Activated T-cell treated with anti-CD3 and anti-CD28 coated beads, Interleukin-2, amount 50 U/mL, for 4 hours (primary cell): ENCODE measurements around the gene MAMDC4. TPM values are rescaled to one million over a fixed set of nuclear protein-coding genes. Genes with fewer than 3 reads are reported as not detected.
A peak's percentile ranks its signal among the peaks of the same experiment; 100 is the strongest.
"Not testable (repeated sequence)": the region's sequence is repeated elsewhere in the genome, so short reads cannot be mapped to it uniquely, and the experiment has no call there.

Experiments used
- ATAC-seq, 2 donors: fragments of 200-7000 bp; cut with Tn5 transposase; one replicate each; pipeline ENCODE4 v1.10.0; 2021
- DNase-seq: peaks from one replicate; pipeline ENCODE4 v3.0.0-alpha.2; 2020
- H3K27me3 Mint-ChIP-seq: one replicate; pipeline ENCODE4 v1.8.0; 2021; ENCODE audit warnings: low read depth, mixed read lengths
- H3K36me3 Mint-ChIP-seq: one replicate; pipeline ENCODE4 v1.8.0; 2022; ENCODE audit warnings: mixed read lengths; ENCODE audit not compliant: insufficient read depth
- H3K4me1 Mint-ChIP-seq: one replicate; pipeline ENCODE4 v1.8.0; 2021; ENCODE audit warnings: low read depth, mixed read lengths
- H3K4me3 Mint-ChIP-seq: one replicate; pipeline ENCODE4 v1.8.0; 2021; ENCODE audit warnings: mild to moderate bottlenecking, moderate library complexity, mixed read lengths
- H3K9me3 Mint-ChIP-seq: one replicate; pipeline ENCODE4 v1.8.0; 2021; ENCODE audit warnings: mixed read lengths
- total RNA-seq, 3 donors: library from RNA; stranded (reverse); gene quantifications; one replicate each; pipeline ENCODE4 v1.2.1, GENCODE V29; 2021

The MAMDC4 gene
- total RNA-seq, 3 donors from 2014 or later = 10.7 to 13.9 (median 11.0) TPM

DNA sequence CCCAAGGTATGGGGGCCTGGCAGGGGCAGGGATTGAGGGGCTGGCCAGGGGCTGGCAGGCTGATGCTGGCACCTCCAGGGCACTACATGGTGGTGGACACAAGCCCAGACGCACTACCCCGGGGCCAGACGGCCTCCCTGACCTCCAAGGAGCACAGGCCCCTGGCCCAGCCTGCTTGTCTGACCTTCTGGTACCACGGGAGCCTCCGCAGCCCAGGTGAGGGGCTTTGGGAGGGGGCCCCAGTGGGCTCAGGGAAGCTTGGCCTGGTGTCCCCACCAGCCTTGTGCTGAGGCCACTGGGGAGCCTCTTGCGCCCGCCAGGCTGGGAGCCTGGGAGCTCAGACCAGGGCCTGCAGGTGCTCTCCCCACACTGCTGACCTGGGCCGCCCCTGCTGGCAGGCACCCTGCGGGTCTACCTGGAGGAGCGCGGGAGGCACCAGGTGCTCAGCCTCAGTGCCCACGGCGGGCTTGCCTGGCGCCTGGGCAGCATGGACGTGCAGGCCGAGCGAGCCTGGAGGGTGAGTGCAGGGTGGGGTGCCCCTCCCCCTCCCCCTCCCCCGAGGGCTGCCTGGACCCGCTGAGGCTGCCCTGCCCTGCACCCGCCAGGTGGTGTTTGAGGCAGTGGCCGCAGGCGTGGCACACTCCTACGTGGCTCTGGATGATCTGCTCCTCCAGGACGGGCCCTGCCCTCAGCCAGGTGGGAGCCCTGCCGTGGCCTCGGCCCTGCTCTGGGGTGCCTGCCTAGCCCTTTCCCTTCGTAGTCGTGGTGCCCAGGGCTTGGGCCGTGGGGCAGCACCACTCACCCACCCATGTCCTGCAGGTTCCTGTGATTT, 5.7 kb downstream of the MAMDC4 start:
- no peaks in the 10 kb centered on the region for H3K4me1 Mint-ChIP-seq
- H3K9me3 Mint-ChIP-seq = no peaks in the 10 kb centered on the region
- no peaks in the 10 kb centered on the region for H3K27me3 Mint-ChIP-seq
- no peak for DNase-seq
- H3K4me3 Mint-ChIP-seq = no peak overlapping the region
- H3K36me3 Mint-ChIP-seq = peaks cover 1% of the 10 kb centered on the region
- ATAC-seq = no peak

DNA sequence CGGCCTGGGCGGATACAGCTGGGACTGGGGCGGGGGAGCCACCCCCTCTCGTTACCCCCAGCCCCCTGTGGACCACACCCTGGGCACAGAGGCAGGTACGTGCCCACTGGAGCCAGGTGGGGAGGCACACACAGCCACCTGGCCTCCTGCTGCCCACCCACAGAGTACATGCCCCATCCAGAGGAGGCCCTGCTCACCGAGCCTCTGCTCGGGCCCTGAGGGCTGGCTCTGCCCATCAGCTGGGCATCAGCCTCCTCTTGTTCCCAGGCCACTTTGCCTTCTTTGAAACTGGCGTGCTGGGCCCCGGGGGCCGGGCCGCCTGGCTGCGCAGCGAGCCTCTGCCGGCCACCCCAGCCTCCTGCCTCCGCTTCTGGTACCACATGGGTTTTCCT, 6.3 kb downstream of the MAMDC4 start:
- Mint-ChIP-seq H3K27me3 (no peaks in the 10 kb centered on the region), H3K4me3 (no peak overlapping the region), H3K36me3 (peaks cover 3% of the 10 kb centered on the region), H3K4me1 (no peaks in the 10 kb centered on the region), H3K9me3 (no peaks in the 10 kb centered on the region)
- DNase-seq = no peak
- no peak for ATAC-seq

DNA sequence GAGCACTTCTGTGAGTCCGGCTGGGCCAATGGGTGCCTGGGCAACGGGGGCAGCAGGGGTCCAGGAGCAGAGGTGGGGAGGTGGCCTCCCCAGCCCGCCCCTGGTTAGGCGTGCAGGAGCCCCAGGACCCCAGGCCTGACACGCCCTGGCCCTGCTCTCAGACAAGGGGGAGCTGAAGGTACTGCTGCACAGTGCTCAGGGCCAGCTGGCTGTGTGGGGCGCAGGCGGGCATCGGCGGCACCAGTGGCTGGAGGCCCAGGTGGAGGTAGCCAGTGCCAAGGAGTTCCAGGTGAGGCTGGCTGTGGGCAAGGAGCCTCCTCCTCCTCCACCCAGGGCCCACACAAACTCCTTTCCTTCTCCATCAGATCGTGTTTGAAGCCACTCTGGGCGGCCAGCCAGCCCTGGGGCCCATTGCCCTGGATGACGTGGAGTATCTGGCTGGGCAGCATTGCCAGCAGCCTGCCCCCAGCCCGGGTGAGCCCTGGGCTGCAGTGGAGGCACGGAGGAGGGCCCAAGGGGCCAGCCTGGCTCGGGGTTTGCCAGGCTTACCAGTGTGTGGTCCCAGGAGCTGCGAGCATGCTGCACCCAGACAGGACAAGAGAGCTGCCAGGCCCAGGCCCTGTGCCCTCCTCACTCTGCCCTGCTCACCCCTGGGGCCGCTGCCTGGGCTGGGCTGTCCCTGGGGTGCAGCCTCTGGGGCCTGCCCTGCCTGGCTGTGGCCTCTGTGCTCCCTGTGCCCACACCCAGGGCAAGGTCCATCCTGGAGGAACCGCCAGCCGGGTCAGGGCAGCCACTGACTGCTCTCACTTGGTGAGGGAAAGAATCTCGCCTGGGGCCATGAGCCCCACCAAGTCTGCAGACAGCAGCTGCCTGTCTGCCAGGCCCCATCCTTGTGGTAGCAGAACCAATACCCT, 7.0 kb downstream of the MAMDC4 start:
- DNase-seq (no peak), ATAC-seq (no peak)
- Mint-ChIP-seq H3K36me3 (peaks cover 6% of the 10 kb centered on the region), H3K9me3 (no peaks in the 10 kb centered on the region), H3K4me1 (peaks cover 5% of the 10 kb centered on the region), H3K4me3 (no peak overlapping the region), H3K27me3 (no peaks in the 10 kb centered on the region)

DNA sequence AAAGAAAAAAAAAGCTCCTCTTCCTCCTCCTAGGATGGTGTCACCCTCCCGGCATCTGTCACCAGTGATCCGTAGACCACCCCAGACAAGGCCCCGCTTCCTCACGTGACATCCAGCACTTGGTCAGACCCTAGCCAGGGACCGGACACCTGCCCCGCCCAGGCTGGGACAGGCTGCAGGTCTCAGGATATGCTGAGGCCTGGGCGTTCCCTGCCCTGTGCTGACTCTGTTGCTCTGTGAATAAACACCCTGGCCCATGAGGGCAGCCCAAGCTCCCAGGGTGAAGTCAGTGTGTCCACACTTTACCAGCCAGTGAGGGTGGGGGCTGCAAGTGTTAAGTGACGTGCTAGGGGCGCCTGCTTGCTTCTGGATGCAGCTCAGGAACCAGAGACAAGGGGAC, 8.4 kb downstream of the MAMDC4 start:
- Mint-ChIP-seq H3K4me1 (peaks cover 12% of the 10 kb centered on the region), H3K4me3 (no peak overlapping the region), H3K9me3 (no peaks in the 10 kb centered on the region), H3K27me3 (no peaks in the 10 kb centered on the region), H3K36me3 (peaks cover 6% of the 10 kb centered on the region)
- ATAC-seq (no peak), DNase-seq (no peak)

DNA sequence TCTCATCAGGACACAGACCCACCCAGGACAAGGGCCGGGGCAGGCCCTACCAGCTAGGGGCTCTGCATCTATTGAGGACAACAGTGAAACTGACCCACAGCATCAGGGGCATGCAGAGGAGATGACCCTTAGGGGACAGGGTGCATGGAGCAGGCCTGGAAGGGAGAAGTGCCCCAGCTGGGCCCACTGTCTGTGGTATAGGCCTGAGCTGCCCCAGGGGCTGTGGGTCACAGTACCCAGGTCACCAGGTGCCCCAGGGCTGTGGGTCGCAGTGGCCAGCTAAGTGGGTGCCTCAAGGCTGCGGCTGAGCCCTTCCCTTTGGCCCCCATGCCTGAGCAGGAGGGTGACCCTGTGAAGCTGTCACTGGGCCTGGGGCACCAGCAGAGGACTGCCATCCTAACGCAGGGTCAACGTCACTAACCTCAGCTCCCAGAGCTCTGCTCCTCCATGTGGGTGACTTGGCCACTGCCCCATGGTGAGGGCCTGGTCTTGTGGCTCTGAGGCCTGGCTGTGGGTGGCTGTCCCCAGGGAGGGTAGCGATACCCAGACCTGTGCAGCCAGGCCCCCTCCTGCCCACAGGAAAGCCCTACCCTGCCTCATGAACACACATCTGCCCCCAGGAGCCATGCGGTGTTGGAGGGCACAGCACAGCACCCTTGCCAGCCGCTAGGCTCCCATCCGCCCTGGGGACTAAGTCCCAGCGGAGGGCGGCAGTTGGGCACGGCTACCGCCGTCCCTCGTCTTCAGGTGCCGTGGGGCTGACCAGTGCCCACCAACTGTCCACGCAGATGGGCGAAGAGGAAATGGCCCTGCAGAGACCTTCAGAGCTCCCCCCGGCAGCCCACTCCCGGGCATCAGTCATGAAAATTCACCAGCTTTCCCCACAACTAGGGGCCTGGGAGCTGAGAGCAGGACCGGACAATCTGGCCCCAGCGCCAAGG, 9.1 kb downstream of the MAMDC4 start:
- Mint-ChIP-seq H3K4me3 (no peak overlapping the region), H3K36me3 (peaks cover 6% of the 10 kb centered on the region), H3K9me3 (no peaks in the 10 kb centered on the region), H3K27me3 (no peaks in the 10 kb centered on the region), H3K4me1 (peaks cover 12% of the 10 kb centered on the region)
- ATAC-seq (no peak), DNase-seq (no peak)

DNA sequence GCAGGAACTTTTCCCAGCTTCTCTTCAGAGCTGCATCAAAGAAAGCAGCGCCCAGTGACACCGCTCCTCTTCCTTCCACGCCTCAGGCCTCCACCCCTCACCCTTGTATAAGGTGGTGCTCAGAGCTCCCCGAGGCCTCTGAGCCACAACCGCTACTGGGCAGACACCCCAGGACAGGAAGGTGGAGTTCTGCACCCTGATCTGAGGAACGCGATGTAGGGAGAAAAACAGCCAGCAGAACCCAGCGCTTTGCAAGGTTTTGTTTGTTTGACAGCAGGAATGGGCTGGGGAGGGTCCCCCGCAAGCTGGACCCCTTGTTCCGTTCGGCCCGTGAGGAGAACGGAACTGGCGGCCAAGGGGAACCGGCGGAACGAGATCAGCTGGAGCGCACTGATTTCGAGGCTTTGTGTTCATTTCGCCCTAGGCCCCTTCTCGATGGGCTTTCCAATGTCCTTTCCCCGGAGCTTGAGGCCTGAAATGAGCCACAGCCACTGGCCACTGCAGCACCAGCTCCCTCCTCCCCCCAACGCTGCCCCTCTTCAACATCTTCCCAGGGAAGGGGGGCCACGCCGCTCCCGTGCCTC, 9.8 kb downstream of the MAMDC4 start:
- no peaks in the 10 kb centered on the region for H3K9me3 Mint-ChIP-seq
- DNase-seq = no peak
- H3K4me3 Mint-ChIP-seq = no peak overlapping the region
- ATAC-seq = no peak
- no peaks in the 10 kb centered on the region for H3K27me3 Mint-ChIP-seq
- H3K36me3 Mint-ChIP-seq = peaks cover 6% of the 10 kb centered on the region
- H3K4me1 Mint-ChIP-seq = peaks cover 12% of the 10 kb centered on the region

DNA sequence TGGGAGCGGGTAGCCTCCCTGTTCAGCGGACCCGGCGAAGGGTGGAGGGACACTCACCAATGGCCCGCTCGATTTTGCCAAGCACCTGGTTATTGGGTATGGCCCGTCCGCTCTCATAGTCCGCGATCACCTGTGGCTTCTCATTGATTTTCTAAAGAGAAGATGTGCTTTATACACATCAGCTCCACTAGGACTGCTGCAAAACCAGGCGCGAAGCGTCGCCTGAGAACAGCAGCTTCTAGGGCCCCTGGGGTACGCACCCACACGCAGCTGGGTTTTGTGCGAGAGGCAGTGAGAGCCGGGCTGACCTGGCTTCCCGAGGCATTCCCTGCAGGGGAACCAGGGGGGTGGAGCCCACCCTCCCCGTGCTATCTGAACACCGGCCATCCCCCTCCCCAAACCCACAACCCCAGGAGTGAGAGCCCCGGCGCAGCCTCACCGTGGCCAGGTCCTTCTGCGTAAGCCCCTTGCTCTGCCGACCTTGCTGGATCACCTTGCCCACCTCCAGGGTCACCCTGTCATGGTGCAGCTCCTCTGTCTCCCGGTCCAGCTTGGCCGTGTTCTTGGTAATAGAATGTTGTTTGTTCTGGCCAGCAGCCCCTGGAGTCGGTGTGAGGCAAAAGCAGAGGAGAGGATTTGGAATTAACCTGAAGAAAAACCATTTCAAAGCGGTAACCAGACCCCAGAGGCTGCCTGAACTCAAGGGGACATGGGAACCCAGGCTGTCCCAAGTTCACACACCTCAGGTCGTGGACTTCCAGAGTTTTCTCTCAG, 10.9 kb downstream of the MAMDC4 start:
- Mint-ChIP-seq H3K27me3 (no peaks in the 10 kb centered on the region), H3K4me1 (peaks cover 12% of the 10 kb centered on the region), H3K4me3 (no peak overlapping the region), H3K9me3 (no peaks in the 10 kb centered on the region), H3K36me3 (peaks cover 6% of the 10 kb centered on the region)
- no peak for DNase-seq
- no peak for ATAC-seq

DNA sequence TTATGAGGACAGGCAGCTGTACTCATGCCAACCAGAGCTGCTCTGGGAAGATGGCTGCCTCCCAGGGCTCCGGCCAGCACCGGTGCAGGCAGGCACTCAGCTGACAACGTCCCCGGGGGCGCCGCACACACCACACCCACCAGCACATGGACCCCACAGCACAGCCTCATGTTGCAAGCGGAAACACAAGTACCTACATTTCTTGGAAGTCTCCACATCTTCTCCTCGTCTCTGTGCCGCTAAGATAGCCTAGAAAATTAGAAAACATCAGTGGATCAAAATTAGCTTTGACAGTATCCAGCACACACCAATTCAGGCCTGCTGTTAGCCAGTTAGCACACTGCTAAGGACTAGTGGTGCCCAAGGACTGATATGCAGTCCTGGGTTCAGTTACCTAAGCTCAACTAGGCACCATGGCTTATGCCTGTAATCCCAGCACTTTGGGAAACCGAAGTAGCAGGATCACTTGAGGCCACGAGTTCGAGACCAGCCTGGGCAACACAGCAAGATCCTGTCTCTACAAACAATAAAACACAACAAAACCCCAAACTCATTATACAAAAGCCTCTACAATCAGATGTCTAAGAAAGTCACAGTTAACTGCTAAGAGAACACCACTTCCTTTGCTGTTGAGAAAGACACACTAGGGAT, 11.6 kb downstream of the MAMDC4 start:
- H3K9me3 Mint-ChIP-seq = no peaks in the 10 kb centered on the region
- peaks cover 6% of the 10 kb centered on the region for H3K36me3 Mint-ChIP-seq
- no peak for DNase-seq
- ATAC-seq = no peak
- H3K4me3 Mint-ChIP-seq = no peak overlapping the region
- no peaks in the 10 kb centered on the region for H3K27me3 Mint-ChIP-seq
- peaks cover 12% of the 10 kb centered on the region for H3K4me1 Mint-ChIP-seq

DNA sequence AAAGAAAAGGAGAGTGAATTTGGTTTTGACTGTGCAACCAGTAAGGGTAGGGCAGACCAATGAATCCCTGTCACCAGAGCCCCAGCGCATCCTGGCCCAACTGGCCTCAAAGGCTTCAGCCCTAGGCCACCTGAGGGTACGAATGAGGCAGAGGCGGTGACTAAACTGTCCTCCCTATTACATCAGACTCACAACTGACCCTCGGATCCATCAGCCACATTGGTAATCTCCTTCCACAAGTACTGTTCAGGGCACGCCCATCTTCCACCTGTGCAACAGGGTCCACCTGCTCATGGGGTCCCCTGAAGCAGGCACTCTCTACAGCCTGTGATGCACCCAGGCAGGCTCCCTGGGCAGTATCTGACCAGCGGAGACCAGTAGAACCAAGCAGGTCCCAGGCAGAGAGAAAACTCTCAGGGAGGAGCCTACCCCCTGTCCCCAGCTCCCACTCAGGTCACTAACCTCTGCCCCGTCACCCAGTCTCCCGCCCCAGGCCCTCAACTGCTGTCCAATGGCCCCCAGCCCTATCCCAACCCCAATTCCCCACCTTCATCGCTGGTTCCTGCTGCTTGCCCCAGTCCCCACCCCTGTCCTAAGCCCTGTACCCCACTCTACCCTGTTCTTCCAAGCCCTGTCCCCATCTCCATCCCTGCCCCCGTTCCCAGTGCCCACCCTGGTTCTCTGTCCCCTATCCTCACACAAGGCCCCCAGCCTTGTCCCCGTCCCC, 13.1 kb downstream of the MAMDC4 start:
- Mint-ChIP-seq H3K4me3 (peak overlapping the region; percentile 87), H3K36me3 (peaks cover 9% of the 10 kb centered on the region), H3K4me1 (peaks cover 12% of the 10 kb centered on the region), H3K27me3 (no peaks in the 10 kb centered on the region), H3K9me3 (no peaks in the 10 kb centered on the region)
- no peak for ATAC-seq
- no peak for DNase-seq

DNA sequence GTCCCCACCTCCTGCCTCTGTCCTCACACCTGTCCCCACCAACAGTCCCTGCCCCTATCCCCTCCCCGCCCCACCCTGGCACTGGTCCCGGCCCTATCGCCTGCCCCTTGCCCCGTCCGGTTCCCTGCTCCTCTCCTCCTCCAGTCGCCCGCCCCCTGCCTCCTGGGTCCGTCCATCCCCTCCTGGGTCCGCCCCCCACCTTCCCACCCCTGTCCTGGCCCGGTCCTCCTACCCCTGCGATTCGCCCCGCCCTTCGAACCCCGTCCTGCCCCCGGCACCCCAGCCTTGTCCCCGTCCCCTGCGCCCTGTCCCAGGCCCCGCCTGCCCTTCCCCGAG, 13.6 kb downstream of the MAMDC4 start:
- ATAC-seq = peak; percentile 21 to 29
- no peak for DNase-seq
- no peaks in the 10 kb centered on the region for H3K9me3 Mint-ChIP-seq
- H3K4me3 Mint-ChIP-seq = peak overlapping the region; percentile 87
- no peaks in the 10 kb centered on the region for H3K27me3 Mint-ChIP-seq
- H3K36me3 Mint-ChIP-seq = peaks cover 9% of the 10 kb centered on the region
- H3K4me1 Mint-ChIP-seq = peaks cover 12% of the 10 kb centered on the region

DNA sequence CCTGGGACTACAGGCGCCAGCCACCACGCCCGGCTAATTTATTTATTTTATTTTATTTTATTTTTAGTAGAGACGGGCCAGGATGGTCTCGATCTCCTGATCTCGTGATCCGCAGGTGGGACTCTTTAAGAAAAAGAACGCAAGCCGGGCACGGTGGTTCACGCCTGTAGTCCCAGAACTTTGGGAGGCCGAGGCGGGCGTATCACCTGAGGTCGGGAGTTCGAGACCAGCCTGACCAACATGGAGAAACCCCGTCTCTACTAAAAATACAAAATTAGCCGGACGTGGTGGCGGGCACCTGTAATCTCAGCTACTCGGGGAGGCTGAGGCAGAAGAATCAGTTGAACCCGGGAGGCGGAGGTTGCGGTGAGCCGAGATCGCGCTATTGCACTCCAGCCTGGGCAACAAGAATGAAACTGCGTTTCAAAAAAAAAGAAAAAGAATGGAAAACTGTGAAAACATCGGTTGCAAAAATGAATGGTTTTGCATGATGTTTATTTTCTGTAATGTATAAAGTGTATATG, 14.8 kb downstream of the MAMDC4 start:
- H3K27me3 Mint-ChIP-seq, H3K9me3 Mint-ChIP-seq, DNase-seq, H3K36me3 Mint-ChIP-seq, ATAC-seq: not testable (repeated sequence)
- Mint-ChIP-seq H3K4me1 (peaks cover 12% of the 10 kb centered on the region), H3K4me3 (peak overlapping the region; percentile 79)

DNA sequence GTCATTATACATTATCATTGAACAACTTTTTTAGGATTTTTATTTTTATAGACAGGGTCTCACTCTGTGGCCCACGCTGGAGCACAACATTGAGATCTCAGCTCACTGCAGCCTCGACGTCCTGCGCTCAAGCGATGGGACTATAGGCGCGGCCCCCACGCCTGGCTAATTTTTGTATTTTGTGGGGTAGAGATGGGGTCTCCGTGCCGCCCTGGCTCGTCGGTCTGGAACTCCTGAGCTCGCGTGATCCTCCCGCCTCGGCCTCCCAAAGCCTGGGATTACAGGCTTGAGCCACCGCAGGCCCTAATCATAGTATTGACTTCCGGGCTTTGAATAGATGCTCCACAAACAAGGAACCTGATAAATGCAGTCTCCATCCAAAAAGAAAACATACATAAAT, 15.3 kb downstream of the MAMDC4 start:
- Mint-ChIP-seq H3K27me3 (no peaks in the 10 kb centered on the region), H3K4me1 (peaks cover 12% of the 10 kb centered on the region)
- no peak for ATAC-seq

More for the DNA sequence above, 15.3 kb downstream of the MAMDC4 start:
- DNase-seq = no peak
- Mint-ChIP-seq H3K9me3 (no peaks in the 10 kb centered on the region), H3K36me3 (peaks cover 7% of the 10 kb centered on the region), H3K4me3 (peak overlapping the region; percentile 79)
